RCC 7860 (cell line): ENCODE measurements around the gene SYDE2.
"Not testable (repeated sequence)": the region's sequence is repeated elsewhere in the genome, so short reads cannot be mapped to it uniquely, and the experiment has no call there.

ENCODE experiments used
- DNase-seq: peaks from one replicate; pipeline ENCODE4 v3.0.0-alpha.2; 2015; ENCODE audit warnings: low spot score
- FAIRE-seq: peaks from 2 replicates; lab custom pipeline; 2012; peaks lifted over from hg19 to GRCh38; lab: Jason Lieb, UNC

Gene SYDE2

DNA sequence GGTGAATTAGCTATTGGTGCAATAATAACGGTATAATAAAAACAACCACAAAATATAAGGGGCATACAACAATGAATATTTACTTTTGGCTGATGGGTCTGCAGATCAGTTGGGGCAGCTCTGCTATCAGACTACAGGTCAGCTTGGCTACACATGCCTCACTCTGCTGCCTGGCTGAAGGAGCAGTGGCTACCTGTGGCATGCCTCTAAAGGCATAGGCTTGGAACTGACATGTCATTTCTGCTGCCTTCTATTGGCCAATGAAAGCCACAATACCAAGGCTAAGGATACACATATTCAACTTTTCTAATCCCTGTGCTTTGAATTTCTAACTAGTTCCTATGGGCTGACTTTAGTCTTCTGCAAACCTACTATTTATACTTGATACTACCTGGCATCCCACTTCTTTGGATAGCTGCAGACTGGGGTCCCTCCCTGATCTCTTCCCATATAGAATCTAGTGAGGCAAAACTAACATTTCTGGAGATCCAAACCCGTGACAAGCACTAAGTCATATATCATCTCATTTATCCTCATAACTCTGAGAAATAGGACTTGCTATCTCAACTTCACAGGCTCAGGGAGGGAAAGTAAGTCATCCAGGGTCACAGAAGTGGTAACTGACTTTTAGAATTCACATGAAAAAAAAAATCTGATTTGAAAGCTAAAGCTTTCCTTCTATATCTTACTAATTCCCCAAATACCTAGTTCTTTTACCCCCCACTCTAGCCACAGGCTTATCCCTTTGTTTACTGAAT lies 19.2 kb upstream of the SYDE2 start:
- DNase-seq (no peak), FAIRE-seq (no peak)

- FAIRE-seq (no peak), DNase-seq (no peak)
Observed at GRCh38 chr1:85216697-85217096, 15.9 kb upstream of the SYDE2 start.

DNA sequence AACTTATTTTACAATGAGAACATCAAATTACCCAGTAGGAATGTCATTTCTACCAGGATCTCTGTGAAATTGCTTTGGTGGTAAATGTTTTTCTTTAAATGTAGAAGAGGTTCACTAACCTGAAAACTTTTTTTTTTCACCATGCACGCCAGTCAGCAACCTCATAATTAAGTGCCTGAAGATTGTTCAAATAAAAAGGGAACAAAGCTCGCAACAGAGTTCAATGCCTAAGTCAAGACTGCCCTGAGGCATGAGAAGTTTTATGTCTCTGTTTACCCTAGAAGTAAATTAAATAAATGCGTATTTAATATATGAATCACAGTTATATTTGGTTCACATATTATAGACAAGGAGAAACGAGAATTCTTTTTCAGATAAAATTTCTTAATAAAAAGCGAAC lies 13.8 kb upstream of the SYDE2 start:
- DNase-seq: no peak
- FAIRE-seq: no peak

DNA sequence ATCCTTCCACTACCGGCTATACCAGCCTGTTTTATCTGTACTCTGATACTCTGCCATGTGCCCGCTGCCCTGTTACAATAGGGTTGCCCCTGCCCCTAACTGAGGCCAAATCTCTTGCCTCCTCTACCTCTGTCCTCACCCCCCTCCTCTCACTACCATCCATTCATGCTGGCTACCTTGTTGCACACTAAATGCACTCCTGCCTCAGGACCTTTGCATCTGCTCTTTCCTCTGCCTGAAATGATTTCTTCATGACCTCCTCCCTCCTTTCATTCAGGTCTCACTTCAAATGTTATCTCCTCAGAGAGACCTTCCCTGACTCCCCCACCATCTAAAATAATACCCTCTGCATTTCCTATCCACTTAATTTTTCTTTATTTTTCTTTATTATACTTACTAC lies 7.7 kb upstream of the SYDE2 start:
- DNase-seq (no peak), FAIRE-seq (no peak)

DNA sequence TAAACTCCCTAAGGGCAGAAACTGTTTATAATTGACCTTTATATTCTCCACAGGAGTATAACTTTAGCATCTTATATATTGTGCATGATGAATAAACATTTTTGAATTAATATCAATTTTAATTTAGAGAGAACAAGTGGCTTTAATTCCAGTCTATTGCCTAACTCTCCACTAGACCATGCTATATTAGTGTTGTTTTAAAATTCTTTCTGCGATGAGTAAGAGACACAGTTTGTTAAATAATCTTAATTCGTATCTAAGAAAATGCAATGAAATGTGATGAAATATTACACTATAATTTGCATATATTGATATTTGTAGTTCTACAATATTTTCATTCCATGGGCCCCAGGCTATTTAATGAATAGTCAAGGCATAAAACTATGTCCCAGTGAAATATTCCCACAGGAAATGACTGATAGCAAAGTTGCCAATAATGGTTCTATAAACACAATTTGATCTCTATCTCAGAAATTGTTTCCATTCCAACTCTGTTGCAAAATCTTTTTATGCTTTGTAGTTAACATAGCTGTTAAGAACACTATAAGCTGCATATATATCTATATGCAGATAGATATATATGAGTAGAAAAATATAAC lies 2.9 kb upstream of the SYDE2 start:
- FAIRE-seq (no peak), DNase-seq (no peak)

DNA sequence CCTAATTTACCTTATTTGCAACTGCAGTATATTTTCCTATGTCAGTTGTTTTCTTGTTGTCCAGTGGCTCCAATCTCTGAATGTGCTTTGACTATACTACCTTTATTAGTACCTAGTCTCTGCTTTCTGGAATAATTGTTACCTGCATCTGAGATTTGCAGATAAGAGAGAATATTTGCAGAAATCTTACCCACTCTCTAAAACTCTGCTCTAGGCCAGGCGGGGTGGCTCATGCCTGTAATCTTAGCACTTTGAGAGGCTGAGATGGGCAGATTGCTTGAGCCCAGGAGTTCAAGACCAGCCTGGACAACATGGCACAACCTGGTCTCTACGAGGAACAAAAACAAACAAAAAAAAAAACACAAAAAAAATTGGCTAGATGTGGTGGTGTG lies 2.0 kb upstream of the SYDE2 start:
- DNase-seq (no peak), FAIRE-seq (no peak)

- no peak for FAIRE-seq
Observed at GRCh38 chr1:85202092-85202863, 1.5 kb upstream of the SYDE2 start.

GRCh38 chr1:85201340-85202091 lies 700 bp upstream of the SYDE2 start:
- FAIRE-seq (no peak), DNase-seq (peak; percentile 59)

More at GRCh38 chr1:85202092-85202863, 1.5 kb upstream of the SYDE2 start:
- no peak for DNase-seq

DNA sequence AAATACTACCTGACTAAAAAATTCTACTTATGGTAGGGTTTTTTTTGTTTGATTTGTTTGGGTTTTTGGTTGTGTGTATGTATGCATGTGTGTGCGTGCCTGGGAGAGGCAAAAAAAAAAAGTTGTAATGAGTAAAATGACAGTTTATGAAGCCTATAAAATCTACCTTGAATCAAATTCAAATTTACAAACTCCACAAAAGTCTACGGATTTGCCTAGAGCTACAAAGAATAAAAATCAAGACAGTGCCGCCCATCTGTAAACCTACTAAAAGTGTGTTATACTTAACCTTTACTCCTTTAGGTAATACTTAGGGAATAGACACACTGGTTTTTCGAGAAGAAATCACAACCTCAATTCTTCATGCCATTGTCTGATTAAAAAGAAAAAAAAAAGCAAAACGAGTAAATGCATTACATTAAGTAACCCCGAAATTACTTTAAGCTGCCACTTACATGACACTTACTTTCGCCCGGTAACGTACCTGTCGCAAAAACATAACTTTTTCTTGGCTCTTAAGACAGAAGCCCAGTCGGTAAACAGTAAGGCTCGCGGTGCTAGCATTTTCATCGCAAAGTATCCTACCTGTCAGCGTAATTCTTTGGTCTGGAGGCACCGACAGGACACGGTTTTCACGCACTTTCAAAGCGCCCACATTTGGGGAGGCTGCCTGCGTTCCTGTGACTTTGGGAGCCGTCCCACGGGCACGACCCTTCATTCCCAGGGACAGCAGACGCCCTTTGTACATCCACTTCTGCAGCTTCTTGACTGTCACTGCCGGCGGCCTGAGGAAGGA lies 951 bp downstream of the SYDE2 start:
- DNase-seq (no peak), FAIRE-seq (no peak)

GRCh38 chr1:85198864-85199263 lies 2.0 kb downstream of the SYDE2 start:
- DNase-seq: no peak
- FAIRE-seq: peak; percentile 30

GRCh38 chr1:85196358-85196757 lies 4.5 kb downstream of the SYDE2 start:
- DNase-seq (no peak), FAIRE-seq (no peak)

DNA sequence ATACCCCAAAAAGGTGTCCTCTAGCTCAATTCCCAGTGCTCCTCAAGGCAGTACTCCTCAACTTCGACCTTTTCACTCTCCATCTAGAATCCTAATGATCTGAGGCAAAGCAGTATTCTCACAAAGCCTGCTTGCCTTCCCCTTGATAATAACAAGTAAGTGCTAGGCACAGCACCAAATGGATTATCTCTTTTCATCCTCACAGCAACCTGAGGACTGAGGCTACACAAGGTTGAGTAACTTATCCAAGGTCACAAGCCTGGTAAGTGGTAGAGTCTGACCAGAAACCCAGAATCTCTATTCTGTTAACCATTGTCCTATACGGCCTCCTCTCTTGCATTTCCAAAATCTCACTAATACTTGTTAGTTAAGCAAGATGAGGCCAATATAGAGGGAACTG lies 5.1 kb downstream of the SYDE2 start:
- FAIRE-seq (no peak), DNase-seq (no peak)

GRCh38 chr1:85192129-85192528 lies 8.7 kb downstream of the SYDE2 start:
- not testable (repeated sequence) for FAIRE-seq, DNase-seq

DNA sequence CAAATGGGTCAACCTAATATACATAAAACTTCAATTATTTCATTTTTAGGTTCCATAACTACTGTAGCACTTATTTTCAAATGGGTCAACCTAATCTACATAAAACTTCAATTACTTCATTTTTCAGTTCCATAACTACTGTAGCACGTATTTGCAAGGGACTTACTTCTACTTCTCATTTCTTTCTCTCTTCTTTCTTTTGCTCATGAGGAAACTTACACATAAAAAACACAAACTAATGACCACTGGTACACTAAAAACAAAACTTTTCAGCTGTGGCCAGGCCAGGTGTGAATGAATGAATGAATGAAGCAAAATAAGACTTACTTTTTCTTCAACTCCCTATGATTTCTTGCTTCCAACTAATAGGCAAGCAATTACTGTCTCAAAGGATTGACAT lies 11.7 kb downstream of the SYDE2 start:
- DNase-seq: no peak
- no peak for FAIRE-seq

DNA sequence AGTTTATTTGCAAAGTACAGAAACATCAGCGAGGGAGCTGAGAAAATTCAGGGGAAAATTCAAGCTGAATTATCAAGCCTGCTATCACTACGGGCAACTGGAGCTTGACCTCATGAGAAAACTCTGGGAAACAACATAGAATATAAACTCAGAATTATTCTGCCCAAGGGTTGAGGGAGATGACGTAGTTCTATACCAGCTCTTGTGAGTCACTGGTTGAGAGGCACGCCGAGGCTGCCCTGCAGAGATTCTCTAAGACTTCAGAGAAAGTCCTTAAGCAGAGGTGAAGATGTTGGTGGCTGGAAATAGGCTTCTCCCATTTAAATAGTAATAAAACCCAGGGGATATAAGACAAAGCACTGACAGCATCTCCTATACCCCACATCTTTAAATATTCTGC lies 12.3 kb downstream of the SYDE2 start:
- DNase-seq (no peak), FAIRE-seq (no peak)

DNA sequence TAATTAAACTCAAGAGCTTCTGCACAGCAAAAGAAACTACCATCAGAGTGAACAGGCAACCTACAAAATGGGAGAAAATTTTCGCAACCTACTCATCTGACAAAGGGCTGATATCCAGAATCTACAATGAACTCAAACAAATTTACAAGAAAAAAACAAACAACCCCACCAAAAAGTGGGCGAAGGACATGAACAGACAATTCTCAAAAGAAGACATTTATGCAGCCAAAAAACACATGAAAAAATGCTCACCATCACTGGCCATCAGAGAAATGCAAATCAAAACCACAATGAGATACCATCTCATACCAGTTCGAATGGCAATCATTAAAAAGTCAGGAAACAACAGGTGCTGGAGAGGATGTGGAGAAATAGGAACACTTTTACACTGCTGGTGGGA lies 13.8 kb downstream of the SYDE2 start:
- not testable (repeated sequence) for FAIRE-seq, DNase-seq

DNA sequence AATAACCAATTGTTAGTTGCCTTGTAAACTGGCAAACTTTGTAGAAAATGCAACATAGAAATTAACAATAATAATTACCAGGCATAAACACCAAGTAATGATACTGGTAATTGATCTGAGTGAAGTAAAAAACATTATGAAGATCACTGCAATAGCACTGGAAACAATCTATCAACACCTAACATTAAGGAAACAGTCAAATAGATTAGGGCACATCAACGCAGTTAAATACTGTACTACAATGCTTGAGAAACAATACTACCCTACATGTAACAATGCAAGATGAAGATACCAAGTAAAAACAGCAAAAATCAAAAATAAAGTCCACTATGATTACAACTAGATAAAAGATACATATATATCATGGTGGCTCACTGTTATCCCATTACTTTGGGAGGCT lies 16.6 kb downstream of the SYDE2 start:
- FAIRE-seq (no peak), DNase-seq (no peak)

GRCh38 chr1:85182700-85183099 lies 18.1 kb downstream of the SYDE2 start:
- FAIRE-seq: no peak
- DNase-seq: no peak

DNA sequence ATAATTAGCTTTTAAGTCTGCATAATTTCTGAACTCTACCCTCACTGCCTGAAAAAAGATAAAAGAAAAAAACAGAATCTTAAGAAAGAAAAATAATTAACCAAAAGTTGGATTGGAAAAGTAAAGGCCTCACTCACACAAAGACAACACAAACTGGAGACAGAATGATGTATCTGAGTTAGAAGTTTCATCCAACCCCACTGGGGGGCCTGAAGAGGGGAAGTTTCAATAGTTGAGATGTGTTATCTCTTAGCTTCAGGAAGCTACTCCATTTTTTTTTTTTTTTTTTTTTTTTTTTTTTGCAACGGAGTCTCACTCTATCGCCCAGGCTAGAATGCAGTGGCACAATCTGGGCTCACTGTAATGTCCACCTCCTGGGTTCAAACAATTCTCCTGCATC lies 19.9 kb downstream of the SYDE2 start:
- no peak for DNase-seq
- no peak for FAIRE-seq

GRCh38 chr1:85179522-85179921 lies 21.3 kb downstream of the SYDE2 start:
- DNase-seq: no peak
- no peak for FAIRE-seq
